Peyer's patch (tissue), 4 donors: ENCODE measurements around the gene NAGPA.

Experiments
- POLR2A ChIP-seq, 2 donors: fragments of 450-650 bp; IDR thresholded peaks; one replicate each; pipeline ENCODE4 v1.5.1; 2017; ENCODE audit warnings: antibody characterized with exemption in 2 of 2, mild to moderate bottlenecking in 2 of 2, moderate library complexity in 2 of 2
- TF ChIP-seq, protein P1 (sequence below), 6 experiments: fragments of 450-650 bp in 4 of 6; fragments of 200-600 bp in 2 of 6; sonication (generic) in 1 of 6; IDR thresholded peaks; one replicate each; pipeline ENCODE4 v1.5.1; 2017 to 2019; ENCODE audit warnings: antibody characterized with exemption in 6 of 6, mild to moderate bottlenecking in 3 of 6, moderate library complexity in 1 of 6

DNA sequence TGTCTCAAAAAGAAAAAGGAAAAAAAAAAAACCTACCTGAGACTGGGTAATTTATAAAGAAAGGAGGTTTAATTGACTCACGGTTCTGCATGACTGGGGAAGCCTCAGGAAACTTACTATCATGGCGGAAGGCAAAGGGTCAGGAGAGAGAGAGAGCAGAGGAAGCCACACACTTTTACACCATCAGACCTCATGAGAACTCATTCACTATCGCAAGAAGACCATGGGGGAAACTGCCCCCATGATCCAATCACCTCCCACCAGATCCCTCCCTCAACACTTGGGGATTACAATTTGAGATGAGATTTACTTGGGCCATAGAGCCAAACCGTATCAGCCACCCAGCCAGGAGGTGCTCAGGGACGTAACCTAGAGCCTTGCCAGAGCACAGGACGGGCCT is 20.8 kb downstream of the NAGPA start:
- TF ChIP-seq, protein P1, sequence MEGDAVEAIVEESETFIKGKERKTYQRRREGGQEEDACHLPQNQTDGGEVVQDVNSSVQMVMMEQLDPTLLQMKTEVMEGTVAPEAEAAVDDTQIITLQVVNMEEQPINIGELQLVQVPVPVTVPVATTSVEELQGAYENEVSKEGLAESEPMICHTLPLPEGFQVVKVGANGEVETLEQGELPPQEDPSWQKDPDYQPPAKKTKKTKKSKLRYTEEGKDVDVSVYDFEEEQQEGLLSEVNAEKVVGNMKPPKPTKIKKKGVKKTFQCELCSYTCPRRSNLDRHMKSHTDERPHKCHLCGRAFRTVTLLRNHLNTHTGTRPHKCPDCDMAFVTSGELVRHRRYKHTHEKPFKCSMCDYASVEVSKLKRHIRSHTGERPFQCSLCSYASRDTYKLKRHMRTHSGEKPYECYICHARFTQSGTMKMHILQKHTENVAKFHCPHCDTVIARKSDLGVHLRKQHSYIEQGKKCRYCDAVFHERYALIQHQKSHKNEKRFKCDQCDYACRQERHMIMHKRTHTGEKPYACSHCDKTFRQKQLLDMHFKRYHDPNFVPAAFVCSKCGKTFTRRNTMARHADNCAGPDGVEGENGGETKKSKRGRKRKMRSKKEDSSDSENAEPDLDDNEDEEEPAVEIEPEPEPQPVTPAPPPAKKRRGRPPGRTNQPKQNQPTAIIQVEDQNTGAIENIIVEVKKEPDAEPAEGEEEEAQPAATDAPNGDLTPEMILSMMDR (IDR thresholded peaks at IDR 0.05) = no peak
- TF ChIP-seq POLR2A (IDR thresholded peaks at IDR 0.05) = no peak
